GM13977 (cell line): ENCODE data around the gene CEP85.

Experiments
- DNase-seq: peaks from one replicate; pipeline ENCODE4 v3.0.0; 2012; ENCODE audit warnings: low spot score
- in situ Hi-C: fragments of 300-500 bp; cut with MboI; formaldehyde crosslinking; loops from one replicate; pipeline ENCODE4 v1.12.0; 2022; ENCODE audit warnings: low sequenced_read_pairs, low pct_unique_long_range_greater_than_20kb, mixed read lengths, inconsistent platforms; ENCODE audit not compliant: unreplicated experiment
- TF ChIP-seq, protein P1 (sequence below): IDR thresholded peaks from 2 replicates; pipeline ENCODE4 v1.5.1; 2012; ENCODE audit warnings: mild to moderate bottlenecking, control low read depth; ENCODE audit not compliant: insufficient read depth; ENCODE audit errors: extremely low read depth, missing control alignments

The CEP85 gene

DNA sequence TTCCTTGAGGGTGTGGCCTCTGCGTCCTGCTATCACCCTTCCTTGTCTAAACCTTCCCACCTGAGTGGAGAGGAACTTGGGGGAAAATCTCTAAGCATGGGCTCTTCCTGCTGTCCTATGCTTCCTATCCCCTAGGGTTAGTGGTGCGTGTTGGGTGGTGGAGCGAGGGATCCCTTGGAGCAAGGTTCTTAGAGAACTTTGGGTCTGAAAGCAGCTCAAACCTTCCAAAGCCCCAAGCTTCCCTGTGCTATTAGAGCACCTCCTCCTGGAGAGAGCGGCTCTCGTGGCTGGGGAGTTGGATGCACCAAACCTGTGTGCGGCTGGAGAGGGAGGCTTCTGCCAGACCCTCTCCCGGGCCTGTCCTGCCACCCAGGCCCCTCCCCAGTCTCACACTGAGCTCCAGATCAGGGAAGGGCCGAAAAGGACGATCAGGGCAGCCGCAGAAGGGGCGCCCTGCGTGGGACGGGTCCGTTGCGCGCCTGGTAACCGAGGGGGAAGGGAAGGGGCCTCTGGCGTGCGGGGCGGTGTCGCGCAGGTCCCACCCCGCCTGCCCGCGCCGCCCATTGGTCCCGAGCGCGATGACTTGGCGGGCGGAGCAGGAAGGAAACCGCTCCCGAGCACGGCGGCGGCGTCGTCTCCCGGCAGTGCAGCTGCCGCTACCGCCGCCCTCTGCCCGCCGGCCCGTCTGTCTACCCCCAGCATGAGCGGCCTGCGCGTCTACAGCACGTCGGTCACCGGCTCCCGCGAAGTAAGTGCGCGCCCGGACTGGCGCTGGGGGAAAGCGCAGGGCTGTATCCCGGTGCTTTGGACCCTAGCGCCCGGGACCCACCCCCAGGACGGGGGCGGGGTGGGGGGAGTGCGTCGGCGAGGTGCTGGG, 45.7 kb downstream of the CEP85 start, which contains the start of gene SH3BGRL3:
Gene SH3BGRL3, plus strand, starts transcription at position 631 of the 877 bp plus-strand sequence. Its CDS starts 70 bp downstream, at position 701.
- TF ChIP-seq, protein P1, sequence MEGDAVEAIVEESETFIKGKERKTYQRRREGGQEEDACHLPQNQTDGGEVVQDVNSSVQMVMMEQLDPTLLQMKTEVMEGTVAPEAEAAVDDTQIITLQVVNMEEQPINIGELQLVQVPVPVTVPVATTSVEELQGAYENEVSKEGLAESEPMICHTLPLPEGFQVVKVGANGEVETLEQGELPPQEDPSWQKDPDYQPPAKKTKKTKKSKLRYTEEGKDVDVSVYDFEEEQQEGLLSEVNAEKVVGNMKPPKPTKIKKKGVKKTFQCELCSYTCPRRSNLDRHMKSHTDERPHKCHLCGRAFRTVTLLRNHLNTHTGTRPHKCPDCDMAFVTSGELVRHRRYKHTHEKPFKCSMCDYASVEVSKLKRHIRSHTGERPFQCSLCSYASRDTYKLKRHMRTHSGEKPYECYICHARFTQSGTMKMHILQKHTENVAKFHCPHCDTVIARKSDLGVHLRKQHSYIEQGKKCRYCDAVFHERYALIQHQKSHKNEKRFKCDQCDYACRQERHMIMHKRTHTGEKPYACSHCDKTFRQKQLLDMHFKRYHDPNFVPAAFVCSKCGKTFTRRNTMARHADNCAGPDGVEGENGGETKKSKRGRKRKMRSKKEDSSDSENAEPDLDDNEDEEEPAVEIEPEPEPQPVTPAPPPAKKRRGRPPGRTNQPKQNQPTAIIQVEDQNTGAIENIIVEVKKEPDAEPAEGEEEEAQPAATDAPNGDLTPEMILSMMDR, result peak; percentile 44
- in situ Hi-C loops, result no loop called here
- peak; percentile 96 for DNase-seq

DNA sequence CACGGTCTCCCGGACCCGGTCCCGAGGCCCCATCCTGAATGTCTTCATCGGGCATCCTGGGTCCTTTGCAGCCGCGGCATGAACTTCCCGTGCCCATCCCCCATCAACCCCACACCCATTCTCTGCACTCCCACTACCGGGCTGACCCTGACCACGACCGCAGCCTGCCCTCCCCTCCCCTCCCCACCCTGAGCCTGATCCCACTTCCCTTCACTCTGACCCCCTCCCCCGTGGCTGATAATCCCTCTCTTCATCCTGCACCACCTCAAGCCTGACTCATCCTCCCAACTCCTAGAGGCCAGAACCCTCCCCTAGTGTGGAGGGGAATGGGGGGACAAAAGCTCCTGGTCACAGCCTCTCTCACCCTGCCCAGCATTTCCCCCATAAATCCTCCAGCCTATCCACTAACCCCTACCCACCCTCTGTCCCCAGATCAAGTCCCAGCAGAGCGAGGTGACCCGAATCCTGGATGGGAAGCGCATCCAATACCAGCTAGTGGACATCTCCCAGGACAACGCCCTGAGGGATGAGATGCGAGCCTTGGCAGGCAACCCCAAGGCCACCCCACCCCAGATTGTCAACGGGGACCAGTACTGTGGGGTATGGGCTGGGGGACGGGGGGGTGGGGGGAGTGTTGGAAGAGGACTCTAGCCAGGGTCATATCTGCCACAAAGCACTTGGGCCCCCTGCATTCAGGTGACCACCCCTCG, 46.5 kb downstream of the CEP85 start:
- peak; percentile 62 for DNase-seq
- TF ChIP-seq, protein P1, result no peak
- in situ Hi-C loops, result no loop called here

DNA sequence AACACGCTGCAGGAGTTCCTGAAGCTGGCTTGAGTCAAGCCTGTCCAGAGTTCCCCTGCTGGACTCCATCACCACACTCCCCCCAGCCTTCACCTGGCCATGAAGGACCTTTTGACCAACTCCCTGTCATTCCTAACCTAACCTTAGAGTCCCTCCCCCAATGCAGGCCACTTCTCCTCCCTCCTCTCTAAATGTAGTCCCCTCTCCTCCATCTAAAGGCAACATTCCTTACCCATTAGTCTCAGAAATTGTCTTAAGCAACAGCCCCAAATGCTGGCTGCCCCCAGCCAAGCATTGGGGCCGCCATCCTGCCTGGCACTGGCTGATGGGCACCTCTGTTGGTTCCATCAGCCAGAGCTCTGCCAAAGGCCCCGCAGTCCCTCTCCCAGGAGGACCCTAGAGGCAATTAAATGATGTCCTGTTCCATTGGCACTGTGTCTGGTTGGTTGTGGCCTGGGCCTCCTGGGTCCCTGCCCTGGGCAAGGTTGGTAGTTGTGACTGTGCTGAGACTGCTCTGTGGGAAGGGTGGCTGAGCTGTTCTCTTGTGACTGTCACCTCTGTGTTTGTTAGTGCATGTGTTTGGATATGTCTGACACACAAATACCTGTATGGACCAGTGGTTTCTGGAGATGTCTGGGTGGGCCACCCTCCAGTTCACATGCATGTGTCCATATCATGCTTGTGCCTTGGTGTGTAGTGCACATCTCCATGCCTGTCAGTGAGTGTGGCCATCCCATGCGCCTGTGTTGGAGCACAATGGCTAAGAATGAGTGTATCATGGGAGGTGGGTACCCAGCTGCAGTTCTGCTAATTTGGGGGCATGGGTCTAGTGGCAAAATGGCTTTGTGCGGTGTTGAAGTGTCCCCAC, 47.3 kb downstream of the CEP85 start:
- TF ChIP-seq, protein P1, result no peak
- in situ Hi-C loops, result no loop called here
- no peak for DNase-seq

DNA sequence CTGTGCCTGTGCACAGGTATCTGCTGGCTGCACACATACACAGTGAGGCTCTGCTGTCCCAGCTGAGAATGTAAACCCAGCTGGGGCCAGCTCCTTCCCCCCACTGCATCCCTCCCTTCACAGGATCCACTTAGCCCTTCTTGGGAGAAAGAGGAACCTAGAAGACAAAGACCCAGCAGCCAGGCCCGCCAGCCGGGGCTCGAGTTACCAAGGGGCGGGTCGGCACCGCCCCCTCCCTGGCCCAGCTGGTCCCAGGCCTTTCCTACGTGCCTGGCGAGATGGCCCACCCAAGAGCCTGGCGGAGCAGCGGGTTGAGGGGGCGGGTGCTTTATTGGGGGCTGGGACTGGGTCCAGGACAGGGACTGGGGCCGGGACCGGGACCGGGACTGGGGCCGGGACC, 48.0 kb downstream of the CEP85 start:
- TF ChIP-seq, protein P1, result no peak
- DNase-seq, result no peak
- in situ Hi-C loops, result no loop called here

DNA sequence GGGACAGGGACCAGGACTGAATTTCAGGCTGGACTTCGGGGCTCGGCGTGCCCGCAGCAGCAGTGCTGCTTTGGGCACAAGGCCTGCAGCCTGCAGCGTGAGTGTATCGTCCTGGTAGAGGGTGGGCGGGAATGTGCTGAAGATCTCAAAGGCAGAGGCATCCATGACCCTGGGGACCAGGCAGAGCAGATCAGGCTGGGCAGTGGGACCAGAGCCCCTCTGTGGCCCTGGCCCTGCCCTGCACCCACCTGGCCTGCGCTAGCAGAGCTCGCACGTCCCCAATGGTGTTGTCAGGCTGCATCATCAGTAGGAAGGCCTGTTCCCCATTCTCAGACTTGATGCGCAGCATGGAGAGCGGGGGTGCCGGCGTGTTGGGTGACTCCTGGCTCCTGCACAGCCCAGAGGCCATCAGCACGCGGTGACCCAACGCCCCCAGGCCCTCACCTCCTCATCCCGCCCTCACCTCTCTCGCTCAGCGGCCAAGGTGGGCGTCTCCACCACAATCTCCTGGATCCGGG, 48.5 kb downstream of the CEP85 start:
- DNase-seq, result no peak
- in situ Hi-C loops, result no loop called here
- TF ChIP-seq, protein P1, result no peak

DNA sequence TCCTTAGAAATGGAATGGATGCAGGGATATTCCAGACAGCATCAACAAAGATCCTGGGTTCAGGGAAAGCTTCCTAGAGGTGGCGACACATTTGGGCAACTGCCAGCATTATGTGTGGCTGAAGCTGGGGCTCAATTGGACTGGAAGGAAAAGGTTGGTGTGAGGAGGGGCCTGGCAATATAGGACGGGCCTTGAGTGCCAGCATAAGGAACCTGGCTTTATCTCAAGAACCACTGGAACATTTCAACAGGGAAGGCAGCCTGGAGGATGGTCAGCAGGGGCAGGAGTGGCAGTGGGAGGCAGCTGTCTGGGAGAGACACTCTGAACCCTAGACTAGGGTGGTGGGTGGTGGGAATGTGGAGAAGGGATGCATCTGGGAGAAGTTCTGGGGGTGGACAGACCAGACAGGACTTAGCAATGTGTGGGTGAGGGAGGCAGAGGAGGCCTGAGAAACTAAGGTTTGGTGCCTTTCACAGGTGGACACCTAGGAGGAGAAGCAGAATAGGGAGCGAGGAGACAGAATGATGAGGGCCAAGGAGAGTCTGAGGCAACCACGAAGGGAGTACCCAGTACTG, 49.4 kb downstream of the CEP85 start:
- TF ChIP-seq, protein P1, result no peak
- in situ Hi-C loops, result no loop called here
- DNase-seq, result no peak
